ENCODE results near the gene KCNQ1.

The KCNQ1 gene

GRCh38 chr11:2526808-2527381, 82.1 kb downstream of the KCNQ1 start:
- peaks cover 60% of the 10 kb centered on the region for H3K4me1 ChIP-seq
- H3K4me3 ChIP-seq, result peak overlapping the region; percentile 42; the same call in 1 of the 2 replicates
- H3K27ac ChIP-seq, result peak overlapping the region; percentile 79
- peaks cover 42% of the 10 kb centered on the region for H4K20me1 ChIP-seq
- H3K9me3 ChIP-seq, result no peaks in the 10 kb centered on the region
- no peaks in the 10 kb centered on the region for H3K27me3 ChIP-seq
- no peak for TF ChIP-seq Cebpa-rat (IDR thresholded peaks at IDR 0.05)
- H3K36me3 ChIP-seq, result no peaks in the 10 kb centered on the region
- peak overlapping the region; percentile 97 for H3K4me2 ChIP-seq
- H3K9ac ChIP-seq, result peak overlapping the region; percentile 66

- H3K4me2 ChIP-seq, result peak overlapping the region; percentile 97
- no peaks in the 10 kb centered on the region for H3K9me3 ChIP-seq
- H4K20me1 ChIP-seq, result peaks cover 47% of the 10 kb centered on the region
- peaks cover 63% of the 10 kb centered on the region for H3K4me1 ChIP-seq
- no peaks in the 10 kb centered on the region for H3K27me3 ChIP-seq
- H3K36me3 ChIP-seq, result no peaks in the 10 kb centered on the region
- TF ChIP-seq Cebpa-rat (IDR thresholded peaks at IDR 0.05), result no peak
- no peak overlapping the region for H3K4me3 ChIP-seq
- peak overlapping the region; percentile 79 for H3K27ac ChIP-seq
- no peak overlapping the region for H3K9ac ChIP-seq
These were observed 82.9 kb downstream of the KCNQ1 start for GRCh38 chr11:2527621-2528291.

- H4K20me1 ChIP-seq, result peaks cover 47% of the 10 kb centered on the region
- no peak for TF ChIP-seq Cebpa-rat (IDR thresholded peaks at IDR 0.05)
- H3K27me3 ChIP-seq, result no peaks in the 10 kb centered on the region
- H3K4me2 ChIP-seq, result peak overlapping the region; percentile 97
- H3K36me3 ChIP-seq, result no peaks in the 10 kb centered on the region
- H3K9ac ChIP-seq, result no peak overlapping the region
- peaks cover 70% of the 10 kb centered on the region for H3K4me1 ChIP-seq
- H3K9me3 ChIP-seq, result no peaks in the 10 kb centered on the region
- H3K27ac ChIP-seq, result no peak overlapping the region
- no peak overlapping the region for H3K4me3 ChIP-seq
These were observed 83.7 kb downstream of the KCNQ1 start for GRCh38 chr11:2528301-2529050.

GRCh38 chr11:2529173-2529572, 84.4 kb downstream of the KCNQ1 start:
- Histone ChIP-seq H3K9me3 (no peaks in the 10 kb centered on the region), H3K4me1 (peaks cover 71% of the 10 kb centered on the region), H3K4me3 (no peak overlapping the region), H3K36me3 (no peaks in the 10 kb centered on the region), H3K27ac (no peak overlapping the region), H4K20me1 (peaks cover 47% of the 10 kb centered on the region), H3K4me2 (no peak overlapping the region), H3K9ac (no peak overlapping the region), H3K27me3 (no peaks in the 10 kb centered on the region)
- no peak for TF ChIP-seq Cebpa-rat (IDR thresholded peaks at IDR 0.05)

GRCh38 chr11:2529636-2530035, 84.8 kb downstream of the KCNQ1 start:
- peaks cover 71% of the 10 kb centered on the region for H3K4me1 ChIP-seq
- no peak overlapping the region for H3K27ac ChIP-seq
- peaks cover 49% of the 10 kb centered on the region for H4K20me1 ChIP-seq
- H3K36me3 ChIP-seq, result no peaks in the 10 kb centered on the region
- no peaks in the 10 kb centered on the region for H3K9me3 ChIP-seq
- no peak overlapping the region for H3K9ac ChIP-seq
- H3K27me3 ChIP-seq, result no peaks in the 10 kb centered on the region
- H3K4me2 ChIP-seq, result no peak overlapping the region
- no peak for TF ChIP-seq Cebpa-rat (IDR thresholded peaks at IDR 0.05)
- no peak overlapping the region for H3K4me3 ChIP-seq

GRCh38 chr11:2530131-2530854, 85.5 kb downstream of the KCNQ1 start:
- H3K9ac ChIP-seq, result no peak overlapping the region
- H4K20me1 ChIP-seq, result peaks cover 48% of the 10 kb centered on the region
- no peaks in the 10 kb centered on the region for H3K27me3 ChIP-seq
- H3K9me3 ChIP-seq, result no peaks in the 10 kb centered on the region
- no peaks in the 10 kb centered on the region for H3K36me3 ChIP-seq
- H3K4me1 ChIP-seq, result peaks cover 71% of the 10 kb centered on the region
- no peak overlapping the region for H3K4me2 ChIP-seq
- no peak overlapping the region for H3K4me3 ChIP-seq
- no peak overlapping the region for H3K27ac ChIP-seq
- TF ChIP-seq Cebpa-rat (IDR thresholded peaks at IDR 0.05), result no peak

- no peaks in the 10 kb centered on the region for H3K9me3 ChIP-seq
- peaks cover 71% of the 10 kb centered on the region for H3K4me1 ChIP-seq
- peaks cover 43% of the 10 kb centered on the region for H4K20me1 ChIP-seq
- H3K4me2 ChIP-seq, result no peak overlapping the region
- H3K27me3 ChIP-seq, result no peaks in the 10 kb centered on the region
- no peak overlapping the region for H3K27ac ChIP-seq
- no peak overlapping the region for H3K9ac ChIP-seq
- H3K4me3 ChIP-seq, result no peak overlapping the region
- TF ChIP-seq Cebpa-rat (IDR thresholded peaks at IDR 0.05), result no peak
- H3K36me3 ChIP-seq, result no peaks in the 10 kb centered on the region
These were observed 86.0 kb downstream of the KCNQ1 start for GRCh38 chr11:2530855-2531200.

- H3K9ac ChIP-seq, result no peak overlapping the region
- no peaks in the 10 kb centered on the region for H3K9me3 ChIP-seq
- H4K20me1 ChIP-seq, result peaks cover 37% of the 10 kb centered on the region
- H3K4me3 ChIP-seq, result no peak overlapping the region
- H3K4me1 ChIP-seq, result peaks cover 71% of the 10 kb centered on the region
- no peak for TF ChIP-seq Cebpa-rat (IDR thresholded peaks at IDR 0.05)
- H3K4me2 ChIP-seq, result no peak overlapping the region
- H3K27ac ChIP-seq, result no peak overlapping the region
- no peaks in the 10 kb centered on the region for H3K36me3 ChIP-seq
- H3K27me3 ChIP-seq, result no peaks in the 10 kb centered on the region
These were observed 86.6 kb downstream of the KCNQ1 start for GRCh38 chr11:2531277-2531986.

- Histone ChIP-seq H3K4me2 (peak overlapping the region; percentile 95), H3K9me3 (no peaks in the 10 kb centered on the region), H3K36me3 (no peaks in the 10 kb centered on the region), H3K4me1 (peaks cover 67% of the 10 kb centered on the region), H3K9ac (no peak overlapping the region), H3K4me3 (no peak overlapping the region), H3K27ac (no peak overlapping the region), H3K27me3 (no peaks in the 10 kb centered on the region), H4K20me1 (peaks cover 32% of the 10 kb centered on the region)
- no peak for TF ChIP-seq Cebpa-rat (IDR thresholded peaks at IDR 0.05)
These were observed 87.3 kb downstream of the KCNQ1 start for GRCh38 chr11:2531987-2532703.

All from BLaER1 (cell line).